HG03457 (cell line): ENCODE data around the gene CABP1.

Experiments
- ATAC-seq: cut with Tn5 transposase; IDR thresholded peaks from one replicate; pipeline ENCODE4 v1.9.1; 2021; ENCODE audit warnings: moderate number of reproducible peaks; ENCODE audit not compliant: unreplicated experiment

CABP1 gene

DNA sequence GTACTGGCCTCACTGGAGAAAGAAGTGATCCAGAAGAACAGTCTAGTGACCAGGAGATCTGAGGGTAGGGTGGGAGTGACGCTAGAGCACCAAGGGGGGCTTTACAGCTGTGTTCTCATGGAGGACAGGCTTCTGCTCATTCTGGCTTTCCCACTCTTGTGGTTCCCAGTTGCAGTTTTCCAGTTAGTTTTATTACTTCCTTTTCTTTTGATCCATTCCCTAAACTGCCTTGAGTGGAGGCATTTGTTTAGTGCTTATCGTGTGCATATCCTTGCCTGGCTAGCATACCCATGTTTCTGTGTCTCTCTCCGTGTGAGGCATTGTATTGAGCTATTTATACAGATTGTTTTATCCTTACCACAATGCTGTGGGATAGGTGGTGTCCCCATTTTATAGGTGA is 50.6 kb downstream of the CABP1 start:
- ATAC-seq, result no peak

DNA sequence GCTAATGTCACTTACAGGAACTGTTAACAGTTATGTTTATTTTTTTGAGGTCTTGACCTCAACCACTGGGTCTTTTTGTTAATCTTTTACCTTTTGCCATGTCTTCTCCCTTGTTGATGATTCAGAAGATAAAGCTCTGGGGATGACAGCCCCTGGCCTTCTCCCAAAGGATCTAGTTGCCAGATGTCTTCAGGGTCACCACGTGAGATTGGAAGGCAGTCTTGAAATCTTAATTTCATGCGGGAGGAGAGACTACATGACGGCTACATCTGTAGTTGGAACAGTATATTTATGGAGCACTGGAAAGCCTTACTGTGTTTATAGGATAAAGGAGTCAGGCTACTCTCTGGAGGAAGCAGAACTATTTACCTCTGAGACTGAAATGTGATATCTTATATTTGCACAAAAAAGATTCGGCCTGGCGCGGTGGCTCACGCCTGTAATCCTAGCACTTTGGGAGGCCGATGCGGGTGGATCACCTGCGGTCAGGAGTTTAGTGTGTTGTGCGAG is 52.2 kb downstream of the CABP1 start:
- ATAC-seq, result no peak

DNA sequence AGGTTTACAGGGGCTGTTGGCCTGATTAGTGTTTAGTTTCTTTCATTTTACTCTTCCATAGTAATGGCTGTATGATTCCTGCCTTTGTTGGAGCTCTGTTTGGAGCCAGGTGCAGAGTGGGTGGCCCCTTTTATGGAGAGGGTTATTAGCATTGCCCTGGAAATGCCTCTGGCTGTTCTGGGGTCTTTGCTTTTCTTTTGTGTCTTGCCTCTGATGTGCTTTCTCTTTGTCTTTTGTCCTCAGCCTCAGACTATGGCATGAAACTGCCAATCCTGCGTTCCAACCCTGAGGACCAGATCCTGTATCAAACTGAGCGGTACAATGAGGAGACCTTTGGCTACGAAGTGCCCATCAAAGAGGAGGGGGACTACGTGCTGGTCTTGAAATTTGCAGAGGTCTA is 53.4 kb downstream of the CABP1 start:
- no peak for ATAC-seq

- ATAC-seq, result no peak
These were observed 56.2 kb downstream of the CABP1 start for GRCh38 chr12:120696626-120697025.

DNA sequence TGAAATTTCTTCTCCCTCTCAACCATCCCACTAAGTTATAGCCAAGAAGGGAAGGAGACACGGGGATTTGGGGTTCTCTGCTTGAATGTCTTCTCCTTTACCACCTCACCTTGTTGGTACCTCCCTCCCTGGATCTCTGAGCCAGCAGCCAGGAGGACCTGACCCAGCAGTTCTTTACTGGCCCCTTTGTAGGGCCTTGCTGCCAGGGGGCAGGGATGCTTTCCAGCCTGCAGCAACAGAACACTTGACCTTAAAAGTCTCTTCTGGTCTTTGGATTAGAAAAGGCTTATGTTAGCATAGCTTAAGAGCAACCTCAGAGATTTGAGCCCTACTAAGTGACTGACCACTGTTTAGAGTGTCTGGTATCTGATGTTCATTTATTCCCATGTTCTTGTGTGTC is 56.9 kb downstream of the CABP1 start:
- ATAC-seq, result no peak

- no peak for ATAC-seq
These were observed 58.2 kb downstream of the CABP1 start for GRCh38 chr12:120698665-120699064.

DNA sequence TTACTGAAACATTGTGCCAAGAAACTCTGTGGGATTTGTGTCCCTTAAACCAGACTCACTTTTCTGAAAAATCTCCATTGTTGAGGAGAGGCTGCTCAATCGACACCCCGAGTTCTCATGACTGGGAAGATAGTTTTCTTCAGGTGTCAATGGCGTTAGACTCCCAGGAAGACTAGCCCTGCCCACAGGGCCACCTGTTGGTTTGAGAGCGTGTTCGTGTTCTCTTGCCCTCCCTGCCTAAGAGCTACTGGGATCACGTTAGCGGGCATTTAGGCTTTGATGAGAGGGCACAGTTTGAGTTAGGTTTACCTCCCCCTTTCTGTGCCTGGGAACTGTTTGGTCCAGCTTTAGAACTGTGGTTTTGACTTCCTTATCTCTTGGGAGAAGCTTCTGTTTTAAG is 59.1 kb downstream of the CABP1 start:
- no peak for ATAC-seq

DNA sequence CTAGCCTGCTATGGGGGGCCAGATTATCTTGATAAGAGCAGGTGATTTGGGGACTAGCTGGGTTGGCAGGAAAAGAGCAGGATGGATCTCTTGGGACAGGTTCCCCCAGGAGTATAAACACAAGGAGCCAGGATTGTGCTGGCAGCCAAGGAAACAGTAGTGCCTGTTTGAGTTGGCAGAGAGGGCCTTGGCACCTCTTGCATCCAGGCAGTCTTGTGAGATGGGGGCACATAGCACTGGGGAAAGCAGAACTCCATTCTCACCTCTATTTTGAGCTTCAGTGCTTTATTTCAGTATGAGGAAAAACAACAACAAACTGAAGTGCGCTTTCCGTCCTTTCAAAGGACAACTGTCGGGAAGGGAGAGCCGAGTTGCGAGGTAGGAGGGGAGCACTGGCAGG is 60.5 kb downstream of the CABP1 start:
- no peak for ATAC-seq

DNA sequence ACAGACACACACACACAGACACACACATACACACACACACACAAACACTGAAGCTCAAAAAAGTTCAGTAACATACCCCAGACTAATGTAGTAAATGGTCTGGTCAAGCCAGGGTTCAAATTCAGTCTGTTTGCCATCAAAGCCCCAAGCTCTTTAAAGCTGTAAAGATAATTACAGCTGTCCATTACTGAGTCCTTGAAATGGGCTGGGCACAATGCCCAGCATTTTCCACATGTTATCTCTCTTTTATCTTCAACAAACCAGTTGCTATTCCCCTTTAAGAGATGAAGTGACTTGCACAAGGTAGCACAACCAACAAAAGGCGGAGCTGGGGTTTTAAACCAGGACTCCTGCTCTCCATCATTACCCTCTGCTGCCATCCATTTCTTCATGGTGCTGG is 62.2 kb downstream of the CABP1 start:
- ATAC-seq, result no peak

DNA sequence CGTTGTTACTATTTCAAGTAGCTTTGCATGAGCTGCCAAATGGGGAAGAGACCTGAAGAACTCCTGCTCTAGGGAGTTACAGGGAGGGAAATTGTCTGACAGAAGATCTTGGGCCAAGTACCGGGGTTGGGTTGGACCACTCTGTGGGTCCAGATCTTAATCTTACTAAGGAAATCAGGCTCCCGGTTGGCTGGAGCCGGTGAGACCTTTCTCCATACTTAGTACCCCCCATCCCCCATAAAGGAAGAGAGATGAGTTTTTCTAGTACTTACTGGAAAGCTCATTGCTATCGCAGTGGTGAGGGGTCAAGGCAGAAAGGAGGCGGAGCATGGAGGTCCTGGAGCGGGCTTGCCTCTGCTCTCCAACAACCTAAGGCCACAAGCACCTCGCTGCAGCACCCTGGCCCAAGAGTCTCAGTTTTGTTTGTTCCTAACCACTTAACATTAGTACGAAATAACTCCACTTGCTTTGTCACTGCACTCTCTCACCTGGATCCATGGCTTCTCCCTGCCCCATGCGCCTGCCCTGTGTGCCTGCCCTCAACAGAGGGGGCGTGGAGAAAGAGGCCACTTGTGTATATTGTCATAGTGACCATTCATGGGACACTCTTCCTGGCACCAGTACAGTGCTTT is 63.0 kb downstream of the CABP1 start:
- ATAC-seq, result no peak

GRCh38 chr12:120705618-120706017 is 65.2 kb downstream of the CABP1 start:
- ATAC-seq, result no peak

GRCh38 chr12:120706029-120706428 is 65.6 kb downstream of the CABP1 start:
- no peak for ATAC-seq

DNA sequence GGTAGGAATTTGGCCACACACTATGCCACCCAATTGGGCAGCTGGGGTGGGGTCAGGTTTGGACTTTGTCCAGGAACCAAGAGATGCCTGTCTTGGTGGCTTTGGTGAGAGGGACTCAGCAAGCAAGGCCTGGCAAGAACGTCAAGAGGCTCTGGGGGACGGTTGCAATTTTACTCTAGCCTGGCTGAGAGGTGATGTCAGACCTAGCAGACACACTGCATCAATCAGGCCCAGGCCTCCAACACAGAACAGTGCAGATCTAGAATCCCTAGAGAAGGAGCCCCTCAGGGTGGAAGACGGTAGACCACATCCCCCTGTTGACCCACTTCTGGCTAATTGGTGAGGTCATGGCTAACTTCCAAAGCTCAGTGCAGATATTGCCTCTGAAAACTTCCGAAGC is 68.2 kb downstream of the CABP1 start:
- ATAC-seq, result no peak

- no peak for ATAC-seq
These were observed 69.8 kb downstream of the CABP1 start, which contains the start of gene UNC119B for GRCh38 chr12:120710031-120710804. TSS of gene UNC119B (plus strand) at chr12:120710458. CDS start at chr12:120710475, 17 bp downstream.

DNA sequence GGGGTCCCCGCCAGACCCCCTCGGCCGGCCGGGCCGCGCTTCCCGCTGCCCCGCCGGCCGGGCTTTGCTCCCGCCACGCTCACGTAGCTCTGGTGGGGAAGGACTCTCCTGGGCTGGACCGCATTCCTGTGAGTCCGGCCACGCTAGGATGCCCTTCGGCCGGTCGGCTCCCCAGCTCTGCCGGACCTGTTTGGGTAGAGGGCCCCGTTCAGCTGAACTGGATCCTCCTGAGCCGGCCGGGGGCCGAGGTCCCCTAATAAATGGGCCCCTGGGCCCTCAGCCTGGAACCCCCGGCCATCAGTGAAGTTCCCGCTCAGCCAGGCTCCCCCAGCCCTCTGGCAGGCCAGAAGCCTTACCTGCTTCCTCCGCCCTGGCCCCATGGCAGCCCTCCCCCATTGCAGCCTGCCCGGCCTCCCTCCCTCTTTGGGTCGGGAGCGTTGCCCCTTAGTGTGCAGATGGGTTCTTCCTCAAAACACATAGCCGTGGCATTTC is 70.4 kb downstream of the CABP1 start:
- ATAC-seq, result no peak

GRCh38 chr12:120711411-120711810 is 71.0 kb downstream of the CABP1 start:
- no peak for ATAC-seq

GRCh38 chr12:120712610-120713009 is 72.2 kb downstream of the CABP1 start:
- no peak for ATAC-seq

DNA sequence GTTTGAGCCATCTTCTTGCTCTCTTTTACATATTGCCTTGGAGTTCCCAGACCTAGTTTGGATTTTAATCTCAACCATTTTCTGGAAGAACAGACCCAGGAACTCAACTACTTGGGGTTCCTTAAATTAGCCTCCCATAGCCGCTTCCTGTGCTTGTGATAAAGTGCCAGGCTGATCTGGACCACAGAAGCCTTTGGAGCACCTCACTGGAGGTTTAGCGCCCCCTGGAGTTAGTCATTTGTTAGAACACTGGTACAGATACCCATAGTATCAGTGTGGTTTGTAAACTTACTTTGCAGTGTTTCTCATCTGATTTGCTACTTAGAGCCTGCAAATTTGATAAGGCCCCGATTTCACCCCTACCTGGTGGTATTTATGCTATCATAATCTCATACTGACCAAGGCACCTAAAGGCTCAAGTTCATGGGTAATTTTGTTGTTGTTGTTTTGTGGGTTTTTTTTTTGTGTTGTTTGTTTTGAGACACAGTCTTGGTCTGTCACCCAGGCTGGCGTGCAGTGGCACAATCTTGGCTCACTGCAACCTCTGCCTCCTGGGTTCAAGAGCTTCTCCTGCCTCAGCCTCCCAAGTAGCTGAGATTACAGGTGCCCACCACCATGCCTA is 73.5 kb downstream of the CABP1 start:
- ATAC-seq, result no peak
